Thyroid gland (tissue), 4 donors: ENCODE results near the gene ACP4.
"Not testable (repeated sequence)": the region's sequence is repeated elsewhere in the genome, so short reads cannot be mapped to it uniquely, and the experiment has no call there.

Experiments used
- POLR2A ChIP-seq, 2 donors: fragments of 450-650 bp; IDR thresholded peaks; one replicate each; pipeline ENCODE4 v1.6.1; 2017; ENCODE audit warnings: antibody characterized with exemption in 2 of 2, mild to moderate bottlenecking in 2 of 2, moderate library complexity in 1 of 2
- TF ChIP-seq, protein P1 (sequence below), 6 experiments: fragments of 200-600 bp in 3 of 6; fragments of 450-650 bp in 3 of 6; sonication (generic) in 3 of 6; IDR thresholded peaks; one replicate each; pipeline ENCODE4 v1.5.1; 2016 to 2019; ENCODE audit warnings: antibody characterized with exemption in 6 of 6, mild to moderate bottlenecking in 2 of 6, inconsistent platforms in 1 of 6, moderate library complexity in 1 of 6

DNA sequence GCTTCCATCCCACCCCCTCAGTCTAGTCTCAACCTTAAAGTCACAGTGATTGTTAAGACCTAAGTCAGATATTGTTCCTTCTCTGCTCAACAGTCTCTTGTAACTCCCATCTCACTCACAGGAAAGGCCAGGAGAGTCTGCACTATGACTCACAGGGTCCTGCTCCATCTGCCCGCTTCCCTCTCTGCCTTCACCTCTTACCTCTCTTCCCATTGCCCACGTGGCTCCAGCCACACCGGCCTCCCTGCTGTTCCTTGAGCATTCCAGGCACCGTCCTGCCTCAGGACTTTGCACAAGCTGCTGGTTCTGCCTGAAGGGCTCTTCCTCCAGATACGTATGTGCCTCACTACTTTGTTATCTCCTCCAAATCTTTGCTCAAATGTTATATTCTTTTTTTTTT is 23.0 kb upstream of the ACP4 start:
- TF ChIP-seq, protein P1, sequence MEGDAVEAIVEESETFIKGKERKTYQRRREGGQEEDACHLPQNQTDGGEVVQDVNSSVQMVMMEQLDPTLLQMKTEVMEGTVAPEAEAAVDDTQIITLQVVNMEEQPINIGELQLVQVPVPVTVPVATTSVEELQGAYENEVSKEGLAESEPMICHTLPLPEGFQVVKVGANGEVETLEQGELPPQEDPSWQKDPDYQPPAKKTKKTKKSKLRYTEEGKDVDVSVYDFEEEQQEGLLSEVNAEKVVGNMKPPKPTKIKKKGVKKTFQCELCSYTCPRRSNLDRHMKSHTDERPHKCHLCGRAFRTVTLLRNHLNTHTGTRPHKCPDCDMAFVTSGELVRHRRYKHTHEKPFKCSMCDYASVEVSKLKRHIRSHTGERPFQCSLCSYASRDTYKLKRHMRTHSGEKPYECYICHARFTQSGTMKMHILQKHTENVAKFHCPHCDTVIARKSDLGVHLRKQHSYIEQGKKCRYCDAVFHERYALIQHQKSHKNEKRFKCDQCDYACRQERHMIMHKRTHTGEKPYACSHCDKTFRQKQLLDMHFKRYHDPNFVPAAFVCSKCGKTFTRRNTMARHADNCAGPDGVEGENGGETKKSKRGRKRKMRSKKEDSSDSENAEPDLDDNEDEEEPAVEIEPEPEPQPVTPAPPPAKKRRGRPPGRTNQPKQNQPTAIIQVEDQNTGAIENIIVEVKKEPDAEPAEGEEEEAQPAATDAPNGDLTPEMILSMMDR (IDR thresholded peaks at IDR 0.05) = not testable (repeated sequence)
- TF ChIP-seq POLR2A (IDR thresholded peaks at IDR 0.05) = not testable (repeated sequence)
